Ishikawa (cell line): Measurements from ENCODE around the gene ZNF564.

Experiments
- EP300 ChIP-seq: IDR thresholded peaks from 2 replicates; pipeline ENCODE4 v1.6.1; 2012; ENCODE audit warnings: borderline replicate concordance
- REST ChIP-seq: IDR thresholded peaks from 2 replicates; pipeline ENCODE4 v1.6.1; 2012; ENCODE audit warnings: low read depth, mild to moderate bottlenecking

- TF ChIP-seq EP300: no peak
- no peak for TF ChIP-seq REST
Observed at GRCh38 chr19:12555456-12555930, 4.2 kb upstream of the ZNF564 start.
